ENCODE data around the gene DYSF.

DYSF gene

GRCh38 chr2:71587509-71588073, 134.2 kb downstream of the DYSF start:
- Mint-ChIP-seq H3K4me1 (ENCODE audit: low read depth) (no peaks in the 10 kb centered on the region), H3K36me3 (ENCODE audit: low read depth) (no peaks in the 10 kb centered on the region), H3K27me3 (no peaks in the 10 kb centered on the region), H3K27ac (no peak overlapping the region), H3K4me3 (no peak overlapping the region), H3K9me3 (no peaks in the 10 kb centered on the region)

GRCh38 chr2:71588497-71589170, 135.3 kb downstream of the DYSF start:
- Mint-ChIP-seq H3K4me3 (no peak overlapping the region), H3K27ac (no peak overlapping the region), H3K36me3 (ENCODE audit: low read depth) (no peaks in the 10 kb centered on the region), H3K27me3 (no peaks in the 10 kb centered on the region), H3K4me1 (ENCODE audit: low read depth) (no peaks in the 10 kb centered on the region), H3K9me3 (no peaks in the 10 kb centered on the region)

DNA sequence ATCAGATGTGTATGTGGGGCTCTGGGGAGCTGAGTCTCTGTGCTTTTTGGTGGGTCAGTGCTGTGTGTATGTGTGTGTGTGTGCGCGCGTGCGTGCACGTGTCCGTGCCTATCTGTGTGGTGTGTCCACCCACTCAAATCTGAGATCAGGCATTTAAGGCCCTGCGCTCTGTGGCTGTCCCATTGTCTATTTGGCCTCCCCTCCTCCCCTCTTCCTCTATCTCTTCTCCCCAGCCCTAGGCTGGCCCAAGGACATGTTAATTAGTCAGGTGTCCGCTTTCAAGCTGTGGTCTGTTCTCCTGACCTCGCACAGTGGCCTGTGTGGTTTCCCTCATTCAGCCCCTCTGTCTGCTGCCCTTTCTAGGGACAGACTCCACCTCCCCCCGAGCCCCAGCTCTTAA, 136.4 kb downstream of the DYSF start:
- no peak overlapping the region for H3K27ac Mint-ChIP-seq
- H3K27me3 Mint-ChIP-seq: no peaks in the 10 kb centered on the region
- H3K9me3 Mint-ChIP-seq: no peaks in the 10 kb centered on the region
- H3K4me3 Mint-ChIP-seq: no peak overlapping the region
- no peaks in the 10 kb centered on the region for H3K36me3 Mint-ChIP-seq (ENCODE audit: low read depth)
- H3K4me1 Mint-ChIP-seq (ENCODE audit: low read depth): no peaks in the 10 kb centered on the region

DNA sequence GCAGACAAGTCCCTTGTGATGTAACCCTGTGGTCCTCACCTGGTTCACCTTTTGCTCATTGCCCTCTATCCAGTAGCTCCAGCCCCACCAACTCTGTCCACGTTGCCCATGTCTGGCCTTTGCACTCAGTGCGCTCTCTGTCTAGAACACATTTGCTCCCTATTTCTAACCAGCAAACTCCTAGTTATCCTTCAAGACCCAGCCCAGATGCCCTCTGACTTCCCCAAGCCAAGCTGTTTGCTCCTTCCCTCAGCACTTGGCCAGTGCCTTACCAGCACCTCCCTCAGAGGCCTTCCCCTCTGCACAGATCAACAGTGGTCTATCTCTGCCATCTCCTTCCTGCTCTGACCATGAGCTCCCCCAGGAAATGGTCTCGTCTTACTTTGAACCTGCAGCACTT, 137.7 kb downstream of the DYSF start:
- H3K4me3 Mint-ChIP-seq: no peak overlapping the region
- no peaks in the 10 kb centered on the region for H3K9me3 Mint-ChIP-seq
- no peaks in the 10 kb centered on the region for H3K36me3 Mint-ChIP-seq (ENCODE audit: low read depth)
- no peak overlapping the region for H3K27ac Mint-ChIP-seq
- H3K4me1 Mint-ChIP-seq (ENCODE audit: low read depth): no peaks in the 10 kb centered on the region
- H3K27me3 Mint-ChIP-seq: no peaks in the 10 kb centered on the region

- H3K27ac Mint-ChIP-seq: no peak overlapping the region
- H3K4me1 Mint-ChIP-seq (ENCODE audit: low read depth): no peaks in the 10 kb centered on the region
- H3K36me3 Mint-ChIP-seq (ENCODE audit: low read depth): no peaks in the 10 kb centered on the region
- no peak overlapping the region for H3K4me3 Mint-ChIP-seq
- H3K9me3 Mint-ChIP-seq: no peaks in the 10 kb centered on the region
- no peaks in the 10 kb centered on the region for H3K27me3 Mint-ChIP-seq
Observed at GRCh38 chr2:71592181-71592711, 138.9 kb downstream of the DYSF start.

GRCh38 chr2:71595569-71595968, 142.2 kb downstream of the DYSF start:
- Mint-ChIP-seq H3K27ac (no peak overlapping the region), H3K36me3 (ENCODE audit: low read depth) (no peaks in the 10 kb centered on the region), H3K4me1 (ENCODE audit: low read depth) (no peaks in the 10 kb centered on the region), H3K27me3 (peaks cover 3% of the 10 kb centered on the region), H3K4me3 (no peak overlapping the region), H3K9me3 (no peaks in the 10 kb centered on the region)

DNA sequence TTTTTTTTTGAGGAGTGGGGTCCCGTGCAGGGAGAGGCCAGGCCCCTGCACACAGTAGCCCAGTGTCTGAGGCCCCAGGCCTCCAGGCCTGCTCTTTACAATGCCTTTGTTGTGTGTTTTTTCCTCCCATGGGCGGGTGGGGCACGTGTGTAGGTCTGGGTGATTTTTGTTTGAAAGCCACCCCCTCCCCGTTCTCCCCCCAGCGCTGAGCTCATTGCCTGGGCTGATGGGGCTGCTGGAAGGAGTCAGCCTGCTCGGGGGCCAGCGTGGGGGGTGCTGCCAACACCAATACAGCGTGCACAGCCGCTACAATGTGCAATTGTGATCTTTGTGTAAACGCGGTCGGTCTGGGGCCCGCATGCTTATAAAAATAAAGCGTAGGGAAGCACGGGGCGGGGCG, 142.7 kb downstream of the DYSF start:
- Mint-ChIP-seq H3K36me3 (ENCODE audit: low read depth) (no peaks in the 10 kb centered on the region), H3K9me3 (no peaks in the 10 kb centered on the region), H3K4me1 (ENCODE audit: low read depth) (no peaks in the 10 kb centered on the region), H3K4me3 (no peak overlapping the region), H3K27ac (no peak overlapping the region), H3K27me3 (peaks cover 3% of the 10 kb centered on the region)

DNA sequence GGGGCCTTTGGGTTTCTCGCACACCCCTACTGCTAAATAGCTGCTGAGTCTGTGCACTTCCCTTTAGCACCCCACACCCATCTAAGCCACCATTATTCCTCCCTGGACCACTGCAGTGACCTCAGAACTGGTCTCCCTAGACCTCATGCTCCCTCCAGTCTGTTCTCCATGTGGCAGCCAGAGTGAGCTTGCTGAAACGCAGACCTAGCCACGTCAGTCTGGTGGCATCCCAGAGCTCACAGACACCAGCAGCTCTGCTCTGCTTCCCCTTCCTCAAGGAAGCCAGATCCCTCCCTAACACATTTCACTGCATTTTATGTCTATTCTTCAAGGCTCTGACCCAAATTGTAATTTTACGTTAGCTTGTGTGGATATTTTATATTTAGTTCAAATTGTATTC, 144.4 kb downstream of the DYSF start:
- H3K9me3 Mint-ChIP-seq: no peaks in the 10 kb centered on the region
- H3K27ac Mint-ChIP-seq: no peak overlapping the region
- no peaks in the 10 kb centered on the region for H3K36me3 Mint-ChIP-seq (ENCODE audit: low read depth)

GRCh38 chr2:71598526-71598925, 145.2 kb downstream of the DYSF start:
- peaks cover 6% of the 10 kb centered on the region for H3K4me1 Mint-ChIP-seq (ENCODE audit: low read depth)
- H3K4me3 Mint-ChIP-seq: no peak overlapping the region
- H3K36me3 Mint-ChIP-seq (ENCODE audit: low read depth): no peaks in the 10 kb centered on the region
- H3K9me3 Mint-ChIP-seq: no peaks in the 10 kb centered on the region
- no peak overlapping the region for H3K27ac Mint-ChIP-seq
- peaks cover 3% of the 10 kb centered on the region for H3K27me3 Mint-ChIP-seq

More for the DNA sequence above, 144.4 kb downstream of the DYSF start:
- Mint-ChIP-seq H3K4me1 (ENCODE audit: low read depth) (no peaks in the 10 kb centered on the region), H3K27me3 (peaks cover 3% of the 10 kb centered on the region), H3K4me3 (no peak overlapping the region)

DNA sequence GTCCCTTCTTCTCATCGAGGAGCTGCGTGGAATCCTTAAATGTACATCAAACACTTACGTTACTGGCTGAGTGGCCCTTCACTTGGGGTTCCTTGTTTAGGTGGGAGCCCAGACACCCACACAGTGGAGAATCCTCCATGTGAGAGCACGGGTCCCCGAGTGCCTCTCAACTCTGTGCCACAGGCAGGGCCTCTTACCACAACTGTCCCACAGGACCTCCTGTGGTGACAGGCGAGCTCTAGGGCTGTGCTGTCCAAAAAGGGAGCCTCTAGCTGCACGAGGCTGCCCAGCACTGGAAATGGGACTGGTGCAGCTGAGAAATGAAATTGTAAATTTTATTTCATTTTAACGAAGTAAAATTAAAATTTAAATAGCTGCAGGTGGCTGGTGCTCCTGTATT, 145.7 kb downstream of the DYSF start:
- Mint-ChIP-seq H3K9me3 (no peaks in the 10 kb centered on the region), H3K4me1 (ENCODE audit: low read depth) (peaks cover 6% of the 10 kb centered on the region), H3K27ac (no peak overlapping the region), H3K36me3 (ENCODE audit: low read depth) (no peaks in the 10 kb centered on the region), H3K27me3 (peaks cover 3% of the 10 kb centered on the region), H3K4me3 (no peak overlapping the region)

- peaks cover 6% of the 10 kb centered on the region for H3K4me1 Mint-ChIP-seq (ENCODE audit: low read depth)
- H3K36me3 Mint-ChIP-seq (ENCODE audit: low read depth): no peaks in the 10 kb centered on the region
- H3K27me3 Mint-ChIP-seq: peaks cover 6% of the 10 kb centered on the region
- H3K9me3 Mint-ChIP-seq: no peaks in the 10 kb centered on the region
- H3K27ac Mint-ChIP-seq: no peak overlapping the region
- H3K4me3 Mint-ChIP-seq: no peak overlapping the region
Observed at GRCh38 chr2:71599646-71600236, 146.4 kb downstream of the DYSF start.

GRCh38 chr2:71600555-71600954, 147.2 kb downstream of the DYSF start:
- no peak overlapping the region for H3K4me3 Mint-ChIP-seq
- no peaks in the 10 kb centered on the region for H3K9me3 Mint-ChIP-seq
- H3K27me3 Mint-ChIP-seq: peaks cover 11% of the 10 kb centered on the region
- peaks cover 10% of the 10 kb centered on the region for H3K4me1 Mint-ChIP-seq (ENCODE audit: low read depth)
- H3K36me3 Mint-ChIP-seq (ENCODE audit: low read depth): no peaks in the 10 kb centered on the region
- H3K27ac Mint-ChIP-seq: no peak overlapping the region

- Mint-ChIP-seq H3K27ac (no peak overlapping the region), H3K4me1 (ENCODE audit: low read depth) (peaks cover 10% of the 10 kb centered on the region), H3K36me3 (ENCODE audit: low read depth) (no peaks in the 10 kb centered on the region), H3K9me3 (no peaks in the 10 kb centered on the region), H3K27me3 (peaks cover 11% of the 10 kb centered on the region), H3K4me3 (no peak overlapping the region)
Observed at GRCh38 chr2:71601136-71602114, 148.1 kb downstream of the DYSF start.

DNA sequence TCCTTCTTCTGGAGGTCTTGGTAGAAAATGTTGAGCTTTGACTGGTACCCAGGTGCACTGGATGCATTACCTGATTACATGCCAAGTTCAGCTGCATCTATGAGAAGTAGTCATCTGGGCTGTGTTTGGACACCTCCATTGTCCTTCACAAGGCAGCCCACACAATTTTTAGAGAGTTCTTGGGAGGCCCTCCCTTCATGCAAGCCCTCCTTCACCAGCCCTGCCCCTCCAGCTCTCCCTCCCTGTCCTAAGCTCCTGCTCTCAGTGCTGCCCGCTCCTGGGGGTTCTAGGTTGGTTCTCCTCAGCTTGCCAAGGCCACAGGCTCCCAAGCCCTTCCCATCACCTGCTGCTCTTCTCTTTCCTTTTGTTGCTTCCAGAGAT, 148.7 kb downstream of the DYSF start:
- H3K36me3 Mint-ChIP-seq (ENCODE audit: low read depth): no peaks in the 10 kb centered on the region
- H3K27me3 Mint-ChIP-seq: peaks cover 11% of the 10 kb centered on the region
- H3K4me3 Mint-ChIP-seq: no peak overlapping the region
- no peak overlapping the region for H3K27ac Mint-ChIP-seq
- no peaks in the 10 kb centered on the region for H3K9me3 Mint-ChIP-seq
- H3K4me1 Mint-ChIP-seq (ENCODE audit: low read depth): peaks cover 10% of the 10 kb centered on the region

DNA sequence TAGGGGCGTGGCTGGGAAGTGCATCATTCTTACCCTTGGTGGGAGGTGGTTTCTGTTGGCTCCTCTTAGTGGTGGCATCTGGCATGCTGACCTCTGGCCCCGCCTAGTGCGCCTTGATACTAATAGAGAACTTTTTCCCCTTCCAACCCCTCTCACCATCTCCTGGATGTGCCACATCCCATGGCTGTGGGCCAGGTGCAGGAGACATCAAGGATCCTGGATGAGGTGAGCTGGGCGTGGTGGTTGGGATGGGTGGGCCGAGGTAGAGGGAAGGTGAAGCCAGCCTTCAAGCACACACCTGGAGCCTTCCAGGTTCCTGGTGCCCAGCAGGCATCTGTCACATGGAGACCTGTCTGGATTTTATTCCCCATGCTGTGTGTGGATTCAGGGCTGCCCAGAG, 149.2 kb downstream of the DYSF start:
- no peak overlapping the region for H3K27ac Mint-ChIP-seq
- peaks cover 11% of the 10 kb centered on the region for H3K27me3 Mint-ChIP-seq
- H3K4me1 Mint-ChIP-seq (ENCODE audit: low read depth): peaks cover 10% of the 10 kb centered on the region

More for the DNA sequence above, 149.2 kb downstream of the DYSF start:
- Mint-ChIP-seq H3K36me3 (ENCODE audit: low read depth) (no peaks in the 10 kb centered on the region), H3K9me3 (no peaks in the 10 kb centered on the region), H3K4me3 (no peak overlapping the region)
